ENCODE measurements around the gene IRF2BP2. TPM values are rescaled to one million over a fixed set of nuclear protein-coding genes. Genes with fewer than 3 reads are reported as not detected.

IRF2BP2 gene
- total RNA-seq, 1 experiment from 2014 or later: 78.8 TPM

- BruUV-seq (replicated peaks): TSS peak; percentile 60
- TF ChIP-seq CTCF (conservative IDR thresholded peaks at IDR 0.05; ENCODE audit: low read depth, low read length): no peak
- TF ChIP-seq EZH2 (IDR thresholded peaks at IDR 0.05; ENCODE audit: low read length, unreplicated experiment): no peak
- no peak for TF ChIP-seq EZH2phosphoT487 (IDR thresholded peaks at IDR 0.05; ENCODE audit: borderline replicate concordance, low read length)
- Histone ChIP-seq H3K9me3 (ENCODE audit: low read length) (no peaks in the 10 kb centered on the region), H4K20me1 (ENCODE audit: low read length) (peaks cover 21% of the 10 kb centered on the region), H3K4me1 (ENCODE audit: insufficient read depth, low read length) (peaks cover 48% of the 10 kb centered on the region), H3K27ac (ENCODE audit: low read length) (peak overlapping the region; percentile 96), H3K9ac (ENCODE audit: low read length) (peak overlapping the region; percentile 83), H3K4me3 (ENCODE audit: low read length) (peak overlapping the region; percentile 78; the same call in 1 of the 2 replicates), H3K79me2 (ENCODE audit: low read length) (peaks cover 48% of the 10 kb centered on the region), H3K27me3 (ENCODE audit: low read length) (no peaks in the 10 kb centered on the region), H2AFZ (ENCODE audit: low read length) (no peak overlapping the region), H3K4me2 (ENCODE audit: low read length) (peak overlapping the region; percentile 98), H3K9me2 (replicated peaks; ENCODE audit: low read length) (no peaks in the 10 kb centered on the region), H3K36me3 (ENCODE audit: low read depth, low read length) (peaks cover 31% of the 10 kb centered on the region), H3F3A (ENCODE audit: low read length, unreplicated experiment) (peaks cover 18% of the 10 kb centered on the region)
- CTCF ChIA-PET: interaction anchor here (0.6 kb wide), 1 partner anchor 102 kb away, joined by 7 read pairs; no protein-coding TSS in a partner anchor
- DNase-seq (peak; percentile 43), ATAC-seq (no peak)
- intact Hi-C loops (cut with micrococcal nuclease): no loop called here
- POLR2A ChIA-PET (ENCODE audit: unreplicated experiment): interaction anchor here (0.8 kb wide), 1 partner anchor 11 kb away, joined by 4 read pairs; no protein-coding TSS in a partner anchor
Observed at GRCh38 chr1:234600418-234601281, 9.3 kb downstream of the IRF2BP2 start.

GRCh38 chr1:234599617-234600417, 10.2 kb downstream of the IRF2BP2 start:
- Histone ChIP-seq H3K9me2 (replicated peaks; ENCODE audit: low read length) (no peaks in the 10 kb centered on the region), H3K4me3 (ENCODE audit: low read length) (peak overlapping the region; percentile 78), H3K4me2 (ENCODE audit: low read length) (peak overlapping the region; percentile 98), H3K4me1 (ENCODE audit: insufficient read depth, low read length) (peaks cover 48% of the 10 kb centered on the region), H3K79me2 (ENCODE audit: low read length) (peaks cover 40% of the 10 kb centered on the region), H3K36me3 (ENCODE audit: low read depth, low read length) (peaks cover 23% of the 10 kb centered on the region), H3K27me3 (ENCODE audit: low read length) (no peaks in the 10 kb centered on the region), H3K9ac (ENCODE audit: low read length) (peak overlapping the region; percentile 83), H3K27ac (ENCODE audit: low read length) (peak overlapping the region; percentile 96), H4K20me1 (ENCODE audit: low read length) (peaks cover 12% of the 10 kb centered on the region), H2AFZ (ENCODE audit: low read length) (peak overlapping the region; percentile 61; the same call in 1 of the 2 replicates), H3K9me3 (ENCODE audit: low read length) (no peaks in the 10 kb centered on the region), H3F3A (ENCODE audit: low read length, unreplicated experiment) (peaks cover 18% of the 10 kb centered on the region)
- TSS peak; percentile 23 for BruUV-seq (replicated peaks)
- ATAC-seq (peak; percentile 71), DNase-seq (peak; percentile 77)
- intact Hi-C loops (cut with micrococcal nuclease): no loop called here
- ChIA-PET CTCF (interaction anchor here (0.6 kb wide), 1 partner anchor 101 kb away, joined by 7 read pairs; no protein-coding TSS in a partner anchor), POLR2A (ENCODE audit: unreplicated experiment) (interaction anchor here (0.6 kb wide), 1 partner anchor 10 kb away, joined by 7 read pairs; the partner anchor contains the start of gene IRF2BP2)
- no peak for TF ChIP-seq EZH2 (IDR thresholded peaks at IDR 0.05; ENCODE audit: low read length, unreplicated experiment)
- TF ChIP-seq EZH2phosphoT487 (IDR thresholded peaks at IDR 0.05; ENCODE audit: borderline replicate concordance, low read length): peak; percentile 58; the same call in 1 of the 2 replicates
- TF ChIP-seq CTCF (conservative IDR thresholded peaks at IDR 0.05; ENCODE audit: low read depth, low read length): no peak

Measured in PC-3 (cell line).